GM21423 (cell line): ENCODE results near the gene SH3PXD2B.
"Not testable (repeated sequence)": the region's sequence is repeated elsewhere in the genome, so short reads cannot be mapped to it uniquely, and the experiment has no call there.

Source experiments
- ATAC-seq: cut with Tn5 transposase; IDR thresholded peaks from one replicate; pipeline ENCODE4 v1.9.1; 2021; ENCODE audit warnings: mild to moderate bottlenecking, moderate library complexity; ENCODE audit not compliant: unreplicated experiment

The SH3PXD2B gene

GRCh38 chr5:172420235-172420939, 33.9 kb downstream of the SH3PXD2B start:
- no peak for ATAC-seq

GRCh38 chr5:172418862-172419814, 35.2 kb downstream of the SH3PXD2B start:
- no peak for ATAC-seq

DNA sequence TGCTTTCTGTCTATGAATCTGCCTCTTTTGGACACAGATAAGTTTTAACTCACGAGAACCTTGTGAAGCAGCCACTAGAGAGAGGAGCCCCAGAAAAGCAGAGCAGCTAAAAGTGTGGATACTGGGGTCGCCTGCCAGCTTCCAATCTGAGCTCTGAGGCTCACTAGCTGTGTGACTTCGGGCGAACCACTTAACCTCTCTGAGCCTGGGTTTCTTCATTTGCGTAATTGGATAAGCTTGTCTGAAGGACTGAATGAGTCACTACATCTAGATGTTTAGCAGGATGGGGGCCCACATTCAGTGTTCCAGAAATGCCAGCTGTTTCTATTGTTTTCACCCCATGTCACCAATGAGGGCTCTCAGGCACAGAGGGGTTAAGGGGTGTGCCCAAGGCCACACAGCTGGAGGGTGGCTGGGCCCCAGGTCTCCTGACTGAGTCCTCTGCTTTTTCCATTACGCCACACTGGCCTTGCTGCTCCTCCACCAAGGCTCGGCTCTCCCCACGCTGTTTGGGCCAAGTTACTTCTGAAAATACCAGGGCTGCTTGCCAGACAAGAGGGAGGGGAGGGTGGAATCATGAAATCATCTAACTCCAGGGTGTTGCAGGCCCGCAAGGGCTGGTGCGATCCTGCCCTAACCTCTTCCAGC, 36.2 kb downstream of the SH3PXD2B start:
- ATAC-seq: no peak

DNA sequence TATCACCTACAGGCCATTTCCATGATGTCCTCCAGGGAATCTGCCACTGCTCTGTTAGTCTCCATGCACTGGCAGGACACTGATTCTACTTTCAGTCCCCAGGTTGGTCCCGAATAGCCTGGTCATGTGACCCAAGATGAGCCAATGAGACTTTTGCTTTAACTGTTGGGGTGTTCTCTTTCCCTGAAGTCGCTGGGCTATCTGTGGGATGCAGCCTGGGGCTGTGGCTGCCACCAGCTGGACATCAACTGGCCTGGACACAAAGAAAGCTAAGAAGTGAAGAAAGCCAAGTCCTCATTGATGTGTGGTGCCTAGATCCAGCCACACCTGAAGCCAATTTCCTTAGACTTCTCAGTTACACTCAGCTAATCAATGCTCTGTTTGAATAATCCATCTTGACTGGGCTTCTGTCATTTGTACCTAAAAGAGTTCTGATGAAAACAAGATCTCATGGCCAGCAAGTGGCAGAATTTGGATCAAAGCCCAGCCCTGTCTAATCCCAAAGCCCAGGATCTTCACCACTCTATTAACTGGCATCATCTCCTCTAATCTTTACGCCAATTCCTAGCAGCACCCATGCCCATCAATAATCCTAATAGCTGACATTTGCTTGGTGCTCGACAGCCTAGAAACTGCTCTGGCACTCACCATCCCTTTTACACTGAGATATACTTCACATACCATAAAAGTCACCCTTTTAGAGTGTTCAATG, 37.0 kb downstream of the SH3PXD2B start:
- ATAC-seq: no peak

DNA sequence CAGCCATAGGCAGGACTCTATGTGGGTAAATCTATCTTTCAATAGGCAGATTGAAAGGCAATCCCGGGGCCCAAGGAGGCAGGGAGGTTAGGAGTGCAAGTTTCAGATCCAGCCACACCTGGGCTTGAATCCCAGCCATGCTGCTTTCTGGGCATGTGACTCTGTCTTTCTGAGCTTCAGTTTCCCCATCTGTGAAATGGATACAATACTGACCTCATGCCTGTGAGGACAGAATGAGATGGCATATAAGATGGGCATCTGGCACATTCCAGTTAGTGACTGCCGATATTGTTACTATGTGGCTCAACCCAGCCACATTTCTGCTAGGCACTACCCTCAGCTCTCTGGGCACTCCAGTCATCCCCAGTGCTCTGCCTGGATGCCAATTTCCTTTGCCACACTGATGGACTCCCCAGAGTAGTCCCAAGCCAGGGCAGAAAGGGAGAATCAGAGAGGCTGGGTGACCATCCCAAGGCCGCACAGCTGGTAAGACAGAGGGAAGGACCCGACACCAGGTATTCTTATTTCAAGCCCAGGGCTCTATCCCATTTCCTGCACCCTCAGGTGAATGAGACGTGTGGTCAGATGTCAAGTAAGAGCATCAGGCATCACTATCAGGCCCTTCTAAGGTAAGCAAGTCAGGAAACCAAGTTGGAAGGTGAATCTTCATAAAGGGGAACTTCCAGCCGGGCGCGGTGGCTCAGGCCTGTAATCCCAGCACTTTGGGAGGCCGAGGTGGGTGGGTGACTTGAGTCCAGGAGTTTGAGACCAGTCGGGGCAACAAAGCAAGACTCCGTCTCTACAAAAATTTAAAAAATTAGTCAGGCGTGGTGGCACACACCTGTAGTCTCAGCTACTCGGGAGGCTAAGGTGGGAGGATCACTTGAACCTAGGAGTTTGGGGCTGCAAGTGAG, 38.7 kb downstream of the SH3PXD2B start:
- ATAC-seq: no peak

DNA sequence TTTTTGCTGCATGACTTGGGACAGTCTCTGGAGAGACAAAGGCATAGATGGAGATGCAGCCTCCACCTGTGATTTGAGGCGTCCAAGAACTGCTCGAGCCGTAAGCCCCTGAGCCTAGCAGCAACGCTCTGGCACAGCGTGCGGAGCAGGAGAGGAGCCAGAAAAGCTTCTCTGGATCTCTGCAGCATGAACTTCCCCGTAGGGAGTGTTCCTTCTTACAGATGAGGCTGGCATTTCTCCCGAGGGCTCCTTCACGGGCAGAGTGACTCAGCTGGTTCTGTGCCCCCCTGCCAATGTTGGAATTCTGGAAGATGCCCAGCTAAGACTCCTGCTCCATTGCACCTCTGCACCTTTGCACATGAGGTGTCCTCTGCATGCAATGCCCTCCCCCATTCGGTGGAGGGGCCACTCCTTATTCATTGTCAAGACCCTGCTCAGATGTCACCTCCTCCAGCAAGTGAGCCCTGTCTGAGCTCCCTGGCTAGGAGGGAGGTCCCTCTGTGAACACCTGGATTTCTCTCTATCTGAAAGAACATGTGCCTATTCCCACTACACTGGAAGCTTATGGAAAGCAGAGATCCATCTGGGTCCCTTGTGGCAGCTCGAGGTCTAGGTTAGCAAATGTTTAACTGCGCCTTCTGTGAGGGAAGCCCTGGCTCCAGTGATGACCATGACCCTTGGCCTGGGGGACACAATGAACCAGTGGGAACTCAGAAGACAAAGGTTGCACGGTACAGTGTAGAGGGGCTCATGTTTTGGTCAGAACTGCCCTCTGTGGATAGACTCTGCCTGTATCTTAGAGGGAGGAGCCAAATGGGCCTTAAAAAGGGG, 39.6 kb downstream of the SH3PXD2B start:
- ATAC-seq: no peak

- no peak for ATAC-seq
Measured at GRCh38 chr5:172413601-172414171, 40.6 kb downstream of the SH3PXD2B start.

- no peak for ATAC-seq
Measured at GRCh38 chr5:172412724-172413286, 41.5 kb downstream of the SH3PXD2B start.

DNA sequence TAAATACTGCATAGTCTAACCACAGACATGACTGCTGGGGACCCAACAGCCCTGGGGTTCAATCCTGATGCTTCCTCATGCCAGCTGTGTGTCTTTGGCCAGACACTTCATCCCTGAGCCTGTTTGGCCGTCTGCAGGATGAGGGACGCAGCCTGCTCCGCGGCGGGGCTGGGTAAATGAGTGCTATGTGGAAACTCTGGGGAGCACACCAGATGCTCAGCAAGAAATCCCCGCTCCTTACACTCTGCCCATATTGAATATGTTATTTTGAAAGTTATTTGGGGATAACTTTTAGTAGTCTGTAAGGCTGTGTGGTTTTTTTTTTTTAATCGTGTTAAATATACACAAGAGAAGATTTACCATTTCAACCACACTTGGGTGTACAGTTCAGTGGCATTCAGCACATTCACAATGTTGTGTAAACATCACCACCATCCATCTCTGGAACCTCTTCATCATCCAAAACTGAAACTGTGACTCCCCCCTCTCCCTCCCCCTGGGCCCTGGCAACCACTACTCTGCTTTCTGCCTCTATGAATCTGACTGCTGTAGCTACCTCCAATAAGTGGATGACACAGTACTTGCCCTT, 42.7 kb downstream of the SH3PXD2B start:
- no peak for ATAC-seq

DNA sequence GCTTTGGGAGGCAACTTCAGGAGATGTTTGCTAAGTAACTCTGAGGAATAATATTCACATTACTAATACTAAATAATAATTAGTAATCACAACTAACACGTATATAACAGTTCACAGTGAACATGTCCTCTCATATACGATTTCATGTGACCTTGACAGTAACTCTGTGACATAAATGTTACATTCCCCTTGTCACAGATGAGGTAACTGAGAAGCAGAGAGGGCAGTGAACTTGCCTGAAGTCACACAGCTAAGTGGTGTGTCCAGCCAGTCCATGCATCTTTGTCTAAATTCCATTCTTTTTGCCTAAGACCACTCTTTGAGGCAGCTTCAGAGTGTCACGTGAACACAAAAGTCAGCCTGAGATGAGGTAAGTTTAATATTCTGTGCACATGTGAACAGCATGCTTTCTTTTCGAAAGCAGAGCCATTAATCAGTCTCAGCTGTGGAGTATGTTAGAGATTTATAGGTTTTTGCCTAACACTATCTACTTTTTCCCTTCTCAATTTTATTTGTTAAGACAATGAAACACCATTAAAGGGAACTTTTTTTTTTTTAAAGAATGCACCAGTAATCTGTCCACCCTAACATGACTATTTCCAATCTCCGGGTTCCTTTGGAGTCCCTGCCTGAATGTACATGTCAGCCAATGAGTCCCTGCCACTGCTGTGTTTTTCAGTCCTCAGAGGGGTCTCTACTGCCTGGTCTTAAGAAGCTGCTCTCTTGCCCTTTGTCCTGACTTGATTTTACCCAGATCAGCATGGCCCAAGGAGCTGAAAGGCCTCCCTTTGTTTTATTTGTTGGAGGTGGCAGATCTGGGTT, 43.5 kb downstream of the SH3PXD2B start:
- ATAC-seq: no peak

DNA sequence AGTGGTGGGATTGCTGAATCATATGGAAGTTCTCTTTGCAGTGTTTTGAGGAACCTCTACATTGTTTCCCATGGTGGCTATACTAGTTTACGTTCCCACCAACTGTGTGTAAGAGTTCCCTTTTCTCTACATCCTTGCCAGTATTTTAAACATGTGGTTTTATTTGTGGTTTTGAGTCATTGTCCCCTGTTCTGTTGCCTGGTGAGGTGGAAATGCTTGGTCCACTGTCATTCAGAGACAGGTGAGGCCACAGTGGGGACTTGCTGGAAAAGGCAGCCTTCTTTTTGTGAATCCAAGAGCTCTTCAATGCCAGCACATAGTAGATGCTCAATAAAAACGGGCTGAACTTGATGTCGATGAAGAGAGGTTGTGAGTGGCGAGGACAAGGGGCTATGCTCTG, 44.2 kb downstream of the SH3PXD2B start:
- no peak for ATAC-seq

DNA sequence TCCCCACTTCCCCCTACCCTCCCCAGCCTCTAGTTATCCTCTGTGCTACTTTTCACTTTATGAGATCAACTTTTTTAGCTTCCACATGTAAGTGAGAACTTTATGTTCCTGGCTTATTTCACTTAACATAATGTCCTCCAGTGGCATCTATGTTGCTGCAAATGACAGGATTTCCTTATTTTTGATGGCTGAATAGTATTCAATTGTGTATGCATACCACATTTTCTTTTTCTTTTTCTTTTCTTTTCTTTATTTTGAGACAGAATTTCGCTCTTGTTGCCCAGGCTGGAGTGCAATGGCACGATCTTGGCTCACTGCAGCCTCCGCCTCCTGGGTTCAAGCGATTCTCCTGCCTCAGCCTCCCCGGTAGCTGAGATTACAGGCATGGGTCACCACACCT, 44.8 kb downstream of the SH3PXD2B start:
- ATAC-seq: not testable (repeated sequence)

- ATAC-seq: no peak
Measured at GRCh38 chr5:172407822-172408221, 46.5 kb downstream of the SH3PXD2B start.

GRCh38 chr5:172407241-172407691, 47.1 kb downstream of the SH3PXD2B start:
- ATAC-seq: no peak

- no peak for ATAC-seq
Measured at GRCh38 chr5:172405226-172406107, 48.9 kb downstream of the SH3PXD2B start.

DNA sequence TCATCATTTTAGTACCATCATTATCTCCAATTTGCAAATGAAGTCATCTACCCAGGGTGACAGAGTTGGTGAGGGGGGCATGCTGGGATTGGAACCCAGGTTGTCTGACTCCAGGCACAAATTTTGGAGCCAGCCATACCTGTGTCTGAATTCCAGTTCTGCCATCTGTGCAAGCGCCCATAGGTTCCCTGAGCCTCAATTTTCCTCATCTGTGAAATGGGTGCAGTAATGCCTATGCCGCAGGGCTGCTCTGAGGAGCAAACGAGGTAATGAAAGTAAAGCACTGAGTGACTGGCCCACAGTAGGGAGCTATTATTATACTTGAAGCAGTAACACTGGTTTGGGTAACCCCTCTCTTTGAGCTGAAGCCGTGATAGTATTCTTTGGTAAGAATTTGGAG, 49.6 kb downstream of the SH3PXD2B start:
- ATAC-seq: no peak
